BJ (cell line): ENCODE data around the gene TCEAL4. TPM values are rescaled to one million over a fixed set of nuclear protein-coding genes. Genes with fewer than 3 reads are reported as not detected.

ENCODE experiments used
- CTCF ChIA-PET: fragments of 350-600 bp; formaldehyde crosslinking; extraction: SDS; loops from one replicate; lab custom pipeline; 2021; ENCODE audit warnings: antibody characterized with exemption, inconsistent platforms; lab: Yijun Ruan, JAX
- POLR2A ChIA-PET: fragments of 300-600 bp; sonication (Branson Sonifier 250); formaldehyde crosslinking; extraction: SDS; loops from one replicate; lab custom pipeline; 2021; ENCODE audit warnings: antibody characterized with exemption; lab: Charles Lee
- DNase-seq: peaks from one replicate; pipeline ENCODE4 v3.0.0-alpha.2; 2011; ENCODE audit warnings: low read depth
- H3K27me3 ChIP-seq: 2 replicates; pipeline ENCODE4 v1.6.0; 2011; ENCODE audit warnings: low read length; ENCODE audit not compliant: control insufficient read depth, insufficient read depth
- H3K36me3 ChIP-seq: 2 replicates; pipeline ENCODE4 v1.5.1; 2011; ENCODE audit warnings: low read length; ENCODE audit not compliant: control insufficient read depth, insufficient read depth
- H3K4me3 ChIP-seq: 2 replicates; pipeline ENCODE4 v1.5.1; 2011; ENCODE audit warnings: low read depth, mild to moderate bottlenecking, control low read depth, low read length
- polyA plus RNA-seq: library from polyadenylated mRNA; depleted of rRNA; stranded (reverse); fragments of >200 nt; gene quantifications from 2 replicates; pipeline ENCODE4 v1.2.3, GENCODE V29; 2011
- TF ChIP-seq, protein P1 (sequence below): IDR thresholded peaks from 2 replicates; pipeline ENCODE4 v1.5.1; 2011; ENCODE audit warnings: low read depth, mild to moderate bottlenecking, control low read depth, inconsistent platforms, low read length, moderate library complexity; ENCODE audit not compliant: insufficient read depth

The TCEAL4 gene
- polyA plus RNA-seq, 1 experiment, result 28.6 TPM

DNA sequence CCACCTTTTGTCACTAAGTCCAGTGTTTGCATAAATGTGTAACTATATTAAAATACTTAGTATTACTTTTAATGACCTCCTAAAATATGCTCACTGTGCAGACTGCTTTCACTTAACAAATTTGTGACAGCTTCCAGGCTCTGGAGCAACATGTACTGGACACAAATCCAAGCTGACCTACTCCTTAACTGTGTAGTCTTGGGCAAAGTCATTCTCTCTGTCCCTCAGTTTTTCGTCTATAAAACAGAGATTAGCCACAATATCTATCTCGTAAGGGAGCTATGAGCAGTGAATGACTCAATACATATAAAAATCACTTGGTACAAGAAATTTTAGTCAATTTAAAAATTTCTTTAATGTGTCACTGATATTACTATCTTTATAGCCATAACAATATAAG lies 45.6 kb upstream of the TCEAL4 start:
- DNase-seq, result no peak
- H3K4me3 ChIP-seq, result no peak overlapping the region
- H3K36me3 ChIP-seq, result no peaks in the 10 kb centered on the region
- ChIA-PET CTCF (interaction anchor here (1.0 to 1.4 kb wide), 4 partner anchors 35 to 234 kb away, joined by 3 read pairs; no protein-coding TSS in a partner anchor), POLR2A (interaction anchor here (0.6 kb wide), 1 partner anchor 146 kb away, joined by 8 read pairs; no protein-coding TSS in a partner anchor)
- no peaks in the 10 kb centered on the region for H3K27me3 ChIP-seq
- TF ChIP-seq, protein P1, sequence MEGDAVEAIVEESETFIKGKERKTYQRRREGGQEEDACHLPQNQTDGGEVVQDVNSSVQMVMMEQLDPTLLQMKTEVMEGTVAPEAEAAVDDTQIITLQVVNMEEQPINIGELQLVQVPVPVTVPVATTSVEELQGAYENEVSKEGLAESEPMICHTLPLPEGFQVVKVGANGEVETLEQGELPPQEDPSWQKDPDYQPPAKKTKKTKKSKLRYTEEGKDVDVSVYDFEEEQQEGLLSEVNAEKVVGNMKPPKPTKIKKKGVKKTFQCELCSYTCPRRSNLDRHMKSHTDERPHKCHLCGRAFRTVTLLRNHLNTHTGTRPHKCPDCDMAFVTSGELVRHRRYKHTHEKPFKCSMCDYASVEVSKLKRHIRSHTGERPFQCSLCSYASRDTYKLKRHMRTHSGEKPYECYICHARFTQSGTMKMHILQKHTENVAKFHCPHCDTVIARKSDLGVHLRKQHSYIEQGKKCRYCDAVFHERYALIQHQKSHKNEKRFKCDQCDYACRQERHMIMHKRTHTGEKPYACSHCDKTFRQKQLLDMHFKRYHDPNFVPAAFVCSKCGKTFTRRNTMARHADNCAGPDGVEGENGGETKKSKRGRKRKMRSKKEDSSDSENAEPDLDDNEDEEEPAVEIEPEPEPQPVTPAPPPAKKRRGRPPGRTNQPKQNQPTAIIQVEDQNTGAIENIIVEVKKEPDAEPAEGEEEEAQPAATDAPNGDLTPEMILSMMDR, result no peak

DNA sequence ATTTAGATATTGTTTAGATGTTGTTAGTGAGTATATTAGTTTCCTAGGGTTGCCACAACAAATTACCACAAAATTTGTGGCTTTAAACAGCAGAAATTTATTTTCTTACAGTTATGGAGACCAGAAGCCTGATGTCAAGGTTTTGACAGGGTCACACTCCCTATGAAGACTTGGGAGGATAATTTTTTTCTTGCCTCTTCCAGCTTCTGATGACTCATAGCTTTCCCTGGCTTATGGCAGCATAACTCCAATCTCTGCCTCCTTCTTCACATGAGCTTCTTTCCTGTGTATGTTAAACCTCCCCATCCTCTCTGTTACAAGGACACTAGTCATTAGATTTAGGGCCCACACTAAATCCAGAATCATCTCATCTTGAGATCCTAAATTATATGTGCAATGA lies 45.2 kb upstream of the TCEAL4 start:
- no peak for DNase-seq
- CTCF ChIA-PET, result interaction anchor here (1.0 to 1.4 kb wide), 3 partner anchors 35 to 234 kb away, joined by 3 read pairs; no protein-coding TSS in a partner anchor
- Histone ChIP-seq H3K36me3 (no peaks in the 10 kb centered on the region), H3K4me3 (no peak overlapping the region), H3K27me3 (no peaks in the 10 kb centered on the region)
- TF ChIP-seq, protein P1, result no peak
- POLR2A ChIA-PET, result interaction anchor here (0.6 kb wide), 1 partner anchor 146 kb away, joined by 8 read pairs; no protein-coding TSS in a partner anchor

DNA sequence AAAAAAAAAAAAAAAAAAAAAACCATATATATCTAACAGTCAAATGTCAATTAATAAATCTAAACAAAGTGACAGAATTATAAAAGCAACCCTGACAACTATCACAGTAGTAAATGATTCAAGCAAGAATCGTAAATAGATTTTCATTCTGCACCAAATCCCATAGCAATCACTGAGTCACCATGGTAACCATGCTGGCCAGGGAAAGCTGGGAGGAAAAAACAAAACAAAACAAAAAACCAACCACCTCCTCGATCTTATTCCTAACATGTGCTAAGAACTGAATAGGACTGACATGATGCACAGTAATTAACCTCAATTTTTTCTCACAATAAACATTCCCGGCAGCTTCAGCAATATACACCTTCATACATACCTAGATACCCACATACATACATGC lies 35.4 kb upstream of the TCEAL4 start:
- CTCF ChIA-PET, result no interaction called here
- Histone ChIP-seq H3K4me3 (no peak overlapping the region), H3K27me3 (no peaks in the 10 kb centered on the region), H3K36me3 (no peaks in the 10 kb centered on the region)
- DNase-seq, result no peak
- POLR2A ChIA-PET, result no interaction called here
- TF ChIP-seq, protein P1, result no peak

DNA sequence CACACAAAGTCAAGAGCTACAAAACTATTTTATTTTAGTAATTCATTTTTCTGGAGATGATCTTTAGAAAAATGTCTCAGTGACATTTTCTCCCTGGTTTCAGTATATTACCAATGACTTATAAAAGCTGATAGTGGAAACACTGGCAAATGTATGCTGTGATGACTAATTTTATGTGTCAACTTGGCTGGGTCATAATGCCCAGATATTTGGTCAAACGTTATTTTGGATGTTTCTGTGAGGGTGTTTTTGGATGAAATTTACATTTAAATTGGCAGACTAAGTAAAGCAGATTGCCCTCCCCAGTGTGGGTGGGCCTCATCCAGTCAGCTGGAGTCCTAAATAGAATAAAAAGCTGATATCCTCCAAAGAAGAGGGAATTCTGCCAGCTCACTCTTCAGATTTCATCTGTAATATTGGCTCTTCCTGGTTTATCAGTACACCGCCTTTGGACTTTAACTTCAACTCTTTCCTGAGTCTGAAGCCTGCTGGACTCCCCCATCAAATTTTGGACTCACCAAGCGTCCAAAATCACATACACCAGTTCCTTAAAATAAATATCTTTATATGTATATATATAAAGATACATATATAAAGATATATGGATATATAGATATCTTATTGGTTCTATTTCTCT lies 34.8 kb upstream of the TCEAL4 start:
- ChIA-PET POLR2A (no interaction called here), CTCF (no interaction called here)
- TF ChIP-seq, protein P1, result no peak

DNA sequence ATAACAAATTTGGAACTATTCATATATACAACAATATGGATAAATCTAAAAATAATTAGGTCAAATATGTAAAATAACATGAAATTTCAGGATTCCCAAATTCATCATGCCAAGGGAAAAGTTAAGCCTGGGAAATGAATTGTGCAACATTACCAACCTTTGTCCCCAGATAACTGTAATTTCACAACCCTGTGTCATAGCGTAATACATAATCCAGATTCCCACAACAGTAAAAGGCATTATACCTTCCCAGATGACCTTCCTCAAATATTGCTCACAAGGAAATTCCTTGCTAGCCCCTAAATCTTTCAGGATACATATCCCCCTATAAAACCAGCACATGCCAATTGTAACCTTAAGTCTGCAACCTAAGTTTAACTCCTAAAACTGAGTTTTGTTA lies 33.1 kb upstream of the TCEAL4 start:
- no peak for DNase-seq
- CTCF ChIA-PET, result no interaction called here
- Histone ChIP-seq H3K4me3 (no peak overlapping the region), H3K36me3 (no peaks in the 10 kb centered on the region), H3K27me3 (no peaks in the 10 kb centered on the region)
- POLR2A ChIA-PET, result no interaction called here
- TF ChIP-seq, protein P1, result no peak

More for the DNA sequence above, 34.8 kb upstream of the TCEAL4 start:
- DNase-seq, result no peak
- no peaks in the 10 kb centered on the region for H3K36me3 ChIP-seq
- no peak overlapping the region for H3K4me3 ChIP-seq
- no peaks in the 10 kb centered on the region for H3K27me3 ChIP-seq
